ENCODE results near the gene LMAN2.

LMAN2 gene

DNA sequence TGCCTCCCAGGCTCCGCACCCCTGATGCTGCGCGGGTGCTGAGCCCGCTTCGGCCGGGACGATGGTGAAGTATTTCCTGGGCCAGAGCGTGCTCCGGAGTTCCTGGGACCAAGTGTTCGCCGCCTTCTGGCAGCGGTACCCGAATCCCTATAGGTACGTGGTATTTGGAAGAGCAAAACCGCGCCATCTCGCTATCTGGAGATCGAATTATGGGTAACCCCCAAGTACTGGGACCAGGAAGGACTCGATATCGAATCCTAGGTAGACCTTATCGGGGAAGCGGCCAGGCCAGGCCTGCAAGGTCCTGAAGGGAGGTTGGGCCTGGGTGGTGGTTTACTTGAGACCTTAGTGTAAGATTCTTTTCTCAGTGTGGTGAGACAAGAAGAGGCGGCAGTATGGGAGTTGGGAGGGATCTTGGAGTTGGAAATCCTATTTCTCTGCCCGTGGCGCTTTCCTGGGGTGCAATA, 47.5 kb downstream of the LMAN2 start:
- no peak for DNase-seq

DNA sequence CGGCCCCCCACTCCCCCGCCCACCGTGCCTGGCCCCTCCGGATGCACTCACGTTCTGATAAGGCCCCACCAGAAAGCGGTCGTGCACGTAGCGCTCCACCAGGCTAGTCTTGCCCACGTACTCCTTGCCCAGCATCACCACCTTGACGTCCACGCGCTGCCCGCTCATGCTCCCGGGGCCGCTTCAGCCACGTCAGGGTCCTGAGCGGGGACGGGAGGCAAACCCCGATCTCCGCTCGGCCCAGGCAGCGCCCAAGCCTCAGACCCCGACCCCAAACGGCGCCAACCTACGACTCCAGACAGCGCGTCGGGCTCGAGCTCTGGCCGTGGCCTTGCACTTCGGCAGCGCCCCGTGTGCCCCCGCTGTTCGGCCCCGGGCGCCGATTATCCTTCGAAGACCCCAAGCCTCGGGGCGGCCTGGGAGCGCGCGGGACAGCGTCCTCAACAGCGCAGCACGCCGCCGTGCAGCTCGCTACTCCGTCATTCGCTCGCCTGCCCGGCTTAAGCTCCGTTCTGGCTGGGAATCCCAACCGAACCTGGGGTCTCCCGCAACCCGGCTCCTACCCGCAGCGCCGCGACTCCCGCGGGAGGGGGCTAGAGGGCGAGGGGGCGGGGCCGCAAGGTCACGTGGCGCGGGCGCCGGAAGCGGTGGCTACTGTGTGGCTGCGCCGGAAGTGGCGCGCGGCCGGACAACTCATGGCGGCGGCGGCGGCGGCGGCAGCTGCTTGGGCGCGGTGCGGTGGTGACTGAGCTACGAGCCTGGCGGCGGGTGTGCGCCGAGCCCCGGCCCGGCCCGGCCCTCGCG, 48.1 kb downstream of the LMAN2 start, which contains the start of the genes PRELID1 and RAB24:
Gene PRELID1 (plus strand): TSS at position 679 of the 804 bp plus-strand sequence. CDS start 187 bp downstream, outside the sequence.
Gene RAB24 (minus strand): TSS at position 599 of the 804 bp plus-strand sequence. CDS start 431 bp downstream, at position 168.
- peak; percentile 91 for DNase-seq

- no peak for DNase-seq
These were observed 48.9 kb downstream of the LMAN2 start for GRCh38 chr5:177302354-177303110.

DNA sequence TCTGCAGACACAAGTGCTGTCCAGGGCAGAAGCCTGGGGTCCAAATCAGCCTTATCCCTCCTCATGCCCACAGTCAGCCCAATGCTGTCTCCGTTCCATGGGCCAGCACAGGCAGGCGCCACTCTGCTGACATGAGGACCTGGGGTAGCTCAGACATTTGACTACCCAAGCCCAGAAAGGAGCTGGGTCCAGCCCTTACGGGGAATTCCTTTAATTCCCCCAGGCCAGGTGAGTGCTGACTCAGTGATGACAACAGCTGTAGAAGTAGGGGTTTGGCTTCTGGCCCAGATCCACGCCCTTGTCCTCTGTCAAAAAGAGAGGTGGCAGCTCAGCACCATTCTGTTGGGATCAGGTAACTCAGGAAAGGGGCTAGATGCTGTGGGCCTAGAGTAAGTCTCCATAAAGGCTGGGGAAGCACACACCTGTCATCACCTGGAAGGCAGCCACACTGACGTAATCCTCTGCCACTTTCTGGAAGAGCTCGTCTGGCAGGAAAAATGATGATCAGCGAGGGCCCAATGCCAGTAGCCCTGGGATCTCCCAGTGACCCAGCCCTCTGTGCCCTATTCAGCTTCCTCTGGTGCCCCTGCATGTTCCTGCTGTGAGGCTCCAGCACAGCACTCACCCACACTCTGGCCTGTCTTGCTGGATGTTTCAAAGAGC, 49.8 kb downstream of the LMAN2 start:
- DNase-seq = no peak

DNA sequence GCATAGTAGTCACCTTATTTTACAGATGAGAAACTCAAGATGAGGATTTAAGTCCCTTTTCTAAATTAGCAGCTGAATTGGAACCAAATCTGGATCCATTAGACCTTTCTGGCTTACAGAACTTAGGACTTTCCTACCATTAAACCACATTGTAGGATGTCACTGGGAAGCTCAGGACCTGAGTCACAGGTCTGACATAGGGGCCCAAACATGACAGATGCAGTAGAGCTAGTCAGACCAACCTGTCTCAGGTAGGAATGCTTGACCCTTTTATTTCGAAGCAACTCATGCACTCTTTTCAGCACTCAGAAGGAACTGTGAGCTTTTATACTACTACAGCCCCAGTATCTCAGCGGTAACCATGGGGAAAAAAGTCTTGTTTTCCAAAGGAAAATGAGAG, 50.5 kb downstream of the LMAN2 start:
- DNase-seq = no peak

DNA sequence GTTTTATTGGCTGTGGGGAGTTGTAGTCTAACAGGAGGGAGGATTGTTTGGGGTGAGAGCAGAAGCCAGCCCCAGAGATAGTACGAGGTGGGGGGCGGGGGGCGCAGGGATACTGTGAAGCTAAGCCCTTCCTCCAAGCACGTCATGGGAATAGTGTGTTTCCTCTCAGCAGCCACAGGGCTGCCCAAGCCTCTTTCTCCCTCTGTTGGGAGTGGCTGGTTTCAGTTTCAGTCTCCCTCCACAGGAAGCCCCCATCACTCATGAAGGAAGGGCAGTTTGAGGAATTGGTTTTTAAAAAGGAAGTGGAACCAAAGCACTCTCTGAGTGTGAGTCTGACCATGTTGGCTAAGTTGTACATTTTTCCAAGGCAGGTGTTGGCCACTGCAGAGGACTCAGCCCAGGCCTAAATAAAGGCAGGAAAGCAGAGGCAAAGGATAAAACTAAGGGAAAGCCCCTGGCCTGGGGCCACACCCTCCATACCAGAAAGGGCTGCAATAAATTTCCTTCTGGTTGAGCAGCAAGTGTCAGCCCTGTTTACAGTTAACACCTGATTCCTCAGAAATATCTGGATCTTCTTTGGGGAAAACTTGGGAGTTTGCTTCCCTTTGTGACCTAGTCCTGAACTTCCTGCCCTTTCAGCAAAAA, 51.1 kb downstream of the LMAN2 start:
- peak; percentile 65 for DNase-seq

DNA sequence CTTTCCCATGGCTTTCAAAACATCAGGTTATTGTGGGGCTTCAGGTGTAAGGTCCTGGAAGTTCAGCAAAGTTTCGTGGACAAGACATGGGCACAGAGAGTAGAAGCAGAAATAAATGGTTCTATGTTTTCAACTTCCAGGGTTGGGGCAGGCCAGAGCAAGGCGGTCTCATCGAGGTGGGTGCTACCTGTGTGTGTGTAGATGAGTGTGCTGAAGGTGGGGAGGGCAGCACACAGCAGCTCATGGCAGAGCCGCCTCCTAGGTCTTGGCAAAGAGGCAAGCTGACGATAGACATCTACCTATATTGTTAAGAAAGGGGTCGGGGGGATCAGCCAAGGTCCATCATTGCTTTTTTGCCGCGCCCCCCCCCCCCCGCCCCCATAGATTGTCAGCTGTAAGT, 51.8 kb downstream of the LMAN2 start:
- no peak for DNase-seq

- DNase-seq = no peak
These were observed 53.5 kb downstream of the LMAN2 start for GRCh38 chr5:177297922-177298321.

DNA sequence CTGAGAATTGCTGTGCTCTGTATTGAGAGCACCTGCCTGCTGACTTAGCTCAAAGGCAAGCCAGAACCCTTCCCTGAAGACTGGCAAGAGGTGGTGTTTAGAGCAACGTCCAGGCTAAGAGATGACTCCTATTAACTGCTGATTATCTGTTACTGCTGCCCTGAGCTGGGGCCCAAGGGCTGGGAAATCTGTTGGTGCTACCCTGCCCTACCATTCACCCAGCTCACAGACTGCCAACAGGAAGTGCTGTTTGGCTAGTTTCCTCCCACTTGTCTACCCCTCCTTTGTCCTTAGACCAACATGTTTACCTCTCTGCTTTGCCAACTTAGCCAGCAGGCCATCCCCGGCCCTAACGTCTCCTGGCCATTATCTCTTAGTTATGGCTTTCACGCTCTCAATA, 54.9 kb downstream of the LMAN2 start:
- no peak for DNase-seq

DNA sequence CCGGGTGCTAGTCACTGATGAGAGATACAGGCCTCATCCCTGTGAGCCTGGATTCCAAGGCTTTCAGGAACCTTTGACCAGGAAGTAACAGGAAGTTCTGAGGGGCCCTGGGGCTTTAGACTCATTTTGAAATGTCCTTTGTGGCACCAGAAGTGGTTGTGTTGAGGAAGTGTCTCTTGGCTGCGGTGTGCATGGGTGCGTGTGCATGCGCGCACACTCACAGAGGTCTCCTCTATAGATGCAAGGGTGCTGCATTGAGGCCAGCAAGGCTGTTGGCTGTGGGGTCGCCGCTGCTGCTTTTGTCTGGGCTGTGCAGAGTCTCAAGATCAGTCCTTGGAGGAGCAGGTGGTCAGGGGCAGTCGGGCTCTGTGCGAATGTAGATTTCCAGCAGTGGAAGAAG, 55.5 kb downstream of the LMAN2 start:
- DNase-seq = no peak

DNA sequence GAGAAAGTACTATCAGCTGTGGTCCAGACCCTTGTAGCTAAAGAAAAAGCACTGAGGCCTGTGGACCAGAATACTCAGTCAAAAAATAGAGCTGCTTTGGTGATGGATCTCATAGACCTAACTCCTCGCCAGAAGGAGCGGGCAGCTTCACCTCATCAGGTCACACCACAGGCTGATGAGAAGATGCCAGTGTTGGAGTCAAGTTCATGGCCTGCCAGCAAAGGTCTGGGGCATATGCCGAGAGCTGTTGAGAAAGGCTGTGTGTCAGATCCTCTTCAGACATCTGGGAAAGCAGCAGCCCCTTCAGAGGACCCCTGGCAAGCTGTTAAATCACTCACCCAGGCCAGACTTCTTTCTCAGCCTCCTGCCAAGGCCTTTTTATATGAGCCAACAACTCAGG, 56.8 kb downstream of the LMAN2 start:
- DNase-seq = no peak

- DNase-seq = no peak
These were observed 57.5 kb downstream of the LMAN2 start for GRCh38 chr5:177293819-177294581.

- DNase-seq = no peak
These were observed 59.7 kb downstream of the LMAN2 start for GRCh38 chr5:177291735-177292134.

DNA sequence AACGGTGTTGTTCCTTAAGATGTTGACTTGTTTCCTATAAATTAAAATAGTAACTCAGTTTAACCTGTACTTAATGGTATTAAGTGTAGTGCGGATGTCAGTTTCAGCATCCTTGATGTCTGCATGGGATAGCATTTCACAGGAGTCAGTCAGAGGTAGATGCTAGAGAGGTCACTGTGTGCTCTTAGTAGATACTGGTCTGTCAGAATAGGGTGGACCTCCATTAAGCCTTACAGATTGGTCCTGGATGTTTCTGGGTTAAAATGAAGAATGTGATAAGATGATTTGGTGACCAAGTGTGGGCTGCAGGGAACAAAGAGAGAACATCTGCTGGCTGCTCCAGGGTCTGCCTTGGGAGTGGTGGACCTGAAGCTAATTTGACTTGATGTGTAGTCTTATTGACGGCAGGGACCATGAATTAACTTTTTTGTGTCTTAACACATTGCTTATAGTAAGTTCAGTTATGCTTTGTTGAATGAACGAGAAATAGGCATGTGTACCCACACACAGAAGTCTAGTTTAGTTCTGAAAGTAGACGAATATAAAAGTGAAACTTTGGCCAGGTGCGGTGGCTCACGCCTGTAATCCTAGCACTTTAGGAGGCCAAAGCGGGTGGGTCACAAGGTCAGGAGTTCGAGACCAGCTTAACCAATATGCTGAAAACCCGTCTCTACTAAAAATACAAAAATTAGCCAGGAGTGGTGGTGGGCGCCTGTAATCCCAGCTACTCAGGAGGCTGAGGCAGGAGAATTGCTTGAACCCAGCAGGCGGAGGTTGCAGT, 60.5 kb downstream of the LMAN2 start:
- no peak for DNase-seq

DNA sequence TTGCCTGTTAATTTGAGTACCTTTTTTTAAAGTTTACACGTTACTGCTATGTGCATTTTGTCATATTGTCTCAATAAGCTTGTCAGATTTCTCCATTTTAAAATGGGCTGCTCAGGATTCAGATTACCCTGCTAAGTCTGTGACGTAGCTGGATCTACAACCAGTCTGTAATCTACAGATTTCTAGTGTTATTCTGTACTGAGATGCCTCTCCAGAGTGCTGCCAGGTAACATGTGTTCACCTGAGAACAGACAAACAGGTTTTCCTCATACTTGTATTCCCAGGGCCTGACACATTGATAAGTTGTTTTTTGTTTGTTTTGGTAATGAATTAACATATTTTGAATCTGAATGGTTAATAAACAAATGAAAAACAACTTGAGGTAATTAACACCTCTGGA, 63.3 kb downstream of the LMAN2 start:
- no peak for DNase-seq

Measured in right hindlimb (tissue), 1 donor.